Adrenal gland (tissue), 5 donors: ENCODE measurements around the gene LRP2.

ENCODE experiments used
- CTCF ChIP-seq, 6 experiments: fragments of 450-650 bp in 4 of 6; fragments of 200-600 bp in 2 of 6; sonication (generic) in 1 of 6; IDR thresholded peaks; 1 replicate in 5 of 6; 2 replicates in 1 of 6; pipeline versions ENCODE4 v1.5.1 to v1.8.0; 2016 to 2021; ENCODE audit warnings: antibody characterized with exemption in 6 of 6, mild to moderate bottlenecking in 2 of 6, moderate library complexity in 1 of 6
- POLR2A ChIP-seq, 2 donors: fragments of 450-650 bp; IDR thresholded peaks; one replicate each; pipeline ENCODE4 v1.6.1; 2017; ENCODE audit warnings: antibody characterized with exemption in 2 of 2, mild to moderate bottlenecking in 2 of 2, moderate library complexity in 1 of 2
- donor health status: DM: no; HTN: no; CAD: no.

GRCh38 chr2:169272010-169272409 lies 90.3 kb downstream of the LRP2 start:
- TF ChIP-seq CTCF (IDR thresholded peaks at IDR 0.05) = no peak
- TF ChIP-seq POLR2A (IDR thresholded peaks at IDR 0.05) = no peak
